Activated CD8-positive, alpha-beta memory T cell treated with anti-CD3 and anti-CD28 coated beads, Interleukin-2, amount 50 U/mL, for 4 hours (primary cell): ENCODE data around the gene PLPP4.

Experiments
- DNase-seq: peaks from one replicate; pipeline ENCODE4 v3.0.0-alpha.2; 2020

PLPP4 gene

DNA sequence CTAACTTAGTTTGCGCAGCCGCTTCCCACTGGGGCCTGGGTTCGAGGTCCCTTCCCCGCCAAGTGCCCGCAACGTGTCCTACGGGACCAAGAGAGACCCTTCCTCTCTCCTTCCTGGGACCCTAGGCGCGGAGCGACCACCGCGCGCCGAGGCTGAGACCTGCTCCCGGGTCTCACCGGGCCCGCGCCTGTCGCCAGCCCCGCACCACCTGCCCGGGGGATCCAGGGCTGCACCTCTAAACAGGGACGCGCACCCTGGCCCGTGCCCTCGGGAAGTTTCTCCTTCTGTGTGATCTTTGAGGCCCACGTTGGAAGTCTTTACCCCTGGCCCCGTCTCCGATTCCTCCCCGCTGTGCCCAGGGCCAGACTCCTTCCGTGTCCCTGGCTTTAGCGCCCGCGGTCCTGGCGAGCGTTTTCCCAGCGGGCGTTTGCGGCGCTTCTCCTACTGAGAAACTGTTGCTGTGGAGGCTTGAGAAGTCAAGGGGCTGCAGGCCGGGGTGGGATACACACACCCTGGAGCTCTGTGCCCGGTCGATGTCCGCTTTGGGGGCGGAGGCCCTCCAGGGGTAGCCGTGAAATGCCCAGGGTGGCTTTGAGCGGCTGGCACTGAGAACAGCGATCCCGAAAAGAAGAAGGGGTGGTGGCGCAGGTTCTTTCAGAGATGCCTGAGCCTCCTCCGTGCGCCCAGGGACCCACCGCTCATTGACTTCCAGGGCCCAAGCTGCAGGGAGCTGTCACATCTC lies 575 bp downstream of the PLPP4 start:
- DNase-seq, result no peak

DNA sequence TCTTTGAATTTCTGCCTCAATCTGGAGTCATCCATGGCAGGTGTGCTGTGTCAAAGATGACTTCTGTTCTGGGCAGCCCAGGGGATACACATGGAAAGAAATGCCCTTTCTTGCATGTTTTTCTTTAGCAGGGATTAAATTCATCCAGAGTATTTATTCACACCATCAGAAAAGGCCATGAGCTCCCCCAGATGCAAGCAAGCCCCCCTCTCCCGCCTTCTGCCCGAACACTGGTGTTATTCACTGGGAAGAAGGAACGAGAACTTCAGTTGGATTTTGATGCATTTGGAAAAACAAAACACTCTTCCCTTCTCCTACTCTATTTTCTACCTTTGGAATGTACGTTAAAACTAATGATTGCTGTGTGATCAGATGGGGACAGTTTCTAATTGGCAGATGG lies 1.4 kb downstream of the PLPP4 start:
- DNase-seq, result no peak

DNA sequence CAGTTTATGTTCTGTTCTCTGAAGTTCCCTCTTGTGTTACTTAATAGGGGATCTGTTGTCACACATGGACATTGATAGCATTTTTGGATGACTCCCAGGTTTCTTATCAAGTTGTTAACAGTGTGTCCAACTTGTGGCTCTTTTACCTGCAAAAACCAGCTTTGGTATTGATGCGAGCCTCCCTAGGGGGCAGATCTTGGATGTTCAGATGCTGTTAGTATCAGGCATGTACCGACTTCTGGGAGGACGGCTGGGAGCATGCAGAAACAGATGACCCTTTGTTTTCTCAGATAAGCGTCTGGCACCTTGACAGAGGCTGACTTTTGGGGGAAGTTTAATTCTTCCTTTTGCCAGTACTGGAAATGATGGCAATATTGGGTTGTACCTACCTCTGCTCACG lies 2.2 kb downstream of the PLPP4 start:
- DNase-seq, result no peak

DNA sequence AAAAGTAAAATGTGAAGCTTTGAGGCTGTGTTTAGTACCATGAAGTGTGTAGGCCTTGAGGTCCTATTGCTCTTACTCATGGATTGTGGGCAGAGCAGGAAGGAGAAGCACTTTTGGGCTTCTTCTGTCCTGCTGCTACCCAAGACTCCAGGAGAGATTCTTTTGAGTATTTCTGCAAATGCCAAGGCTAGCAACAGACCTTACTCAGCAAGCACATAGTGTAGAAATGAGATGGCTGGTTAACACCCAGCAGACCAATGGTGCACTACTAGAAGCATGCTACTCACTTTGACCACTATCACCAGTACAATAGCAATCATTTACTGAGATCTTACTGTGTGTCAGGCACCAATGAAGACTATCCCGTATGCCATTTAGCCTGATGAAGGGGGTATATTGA lies 3.2 kb downstream of the PLPP4 start:
- no peak for DNase-seq

DNA sequence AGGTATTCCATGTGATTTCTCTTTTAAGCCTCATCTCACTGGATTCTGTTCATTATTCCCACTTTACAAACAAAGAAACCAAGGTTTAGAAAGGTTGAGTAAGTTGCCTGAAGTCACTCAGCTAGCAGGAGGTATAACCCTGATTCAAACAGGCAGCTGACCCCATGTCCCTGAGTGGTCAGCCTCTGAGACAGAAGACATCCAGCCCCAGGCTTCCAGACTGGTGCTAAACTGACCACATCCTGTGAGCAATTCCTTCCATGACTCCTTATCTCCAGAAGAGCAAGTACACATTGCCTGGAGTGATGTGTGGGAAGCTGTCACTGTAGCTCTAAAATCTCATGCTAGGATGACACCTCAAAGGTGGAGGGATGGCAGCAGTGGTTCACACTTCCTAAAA lies 3.7 kb downstream of the PLPP4 start:
- DNase-seq, result no peak

DNA sequence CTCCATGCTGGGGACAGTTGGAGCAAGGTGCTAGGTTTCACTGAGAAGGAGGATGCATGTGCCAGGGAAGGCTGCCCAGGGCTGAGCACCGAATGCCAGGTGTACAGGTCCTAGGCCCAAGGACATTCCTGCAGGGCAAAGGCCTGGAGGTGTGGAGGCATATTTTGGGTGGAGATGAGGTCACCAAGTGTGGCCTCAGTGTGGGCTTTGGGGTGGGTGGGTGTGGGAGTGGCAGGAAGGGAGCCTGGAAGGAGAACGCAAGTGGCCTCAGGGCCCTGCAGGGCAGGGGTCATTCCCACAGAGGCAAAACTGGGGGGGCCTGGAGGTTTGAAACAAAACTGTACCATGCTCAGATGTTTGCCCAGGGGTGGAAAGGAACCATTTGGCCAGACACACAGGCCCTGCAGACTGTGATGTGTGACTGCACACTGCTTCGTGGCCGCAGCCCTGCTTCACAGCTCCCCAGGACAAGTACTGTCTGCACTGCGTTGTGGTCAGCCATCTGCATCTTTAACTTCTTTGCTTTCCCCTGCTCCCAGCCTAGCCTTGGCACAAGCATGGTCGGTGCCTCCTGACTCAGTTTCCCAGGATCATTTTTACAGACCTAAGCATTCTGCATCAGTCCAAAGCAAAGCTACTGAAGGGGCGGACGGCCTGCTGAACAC lies 5.1 kb downstream of the PLPP4 start:
- DNase-seq, result no peak

DNA sequence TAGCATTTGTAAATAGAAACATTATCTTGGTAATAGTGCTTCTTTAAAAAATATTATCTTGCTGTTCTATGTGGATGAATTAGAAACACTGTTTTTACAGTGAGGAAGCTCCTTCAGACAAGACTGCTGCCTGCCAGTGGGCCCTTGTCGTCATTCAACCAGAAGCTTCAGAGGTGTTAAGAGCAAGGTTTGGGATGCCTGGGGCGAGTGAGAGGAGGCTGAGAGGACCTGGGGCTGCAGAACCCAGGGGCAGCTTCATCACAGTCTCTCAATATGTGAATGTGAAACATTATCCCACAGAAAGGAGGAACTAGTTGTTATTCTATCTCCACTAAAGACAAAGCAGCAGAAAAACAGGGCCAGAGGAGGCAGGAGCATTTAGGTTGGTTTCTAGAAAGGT lies 8.1 kb downstream of the PLPP4 start:
- DNase-seq, result no peak

DNA sequence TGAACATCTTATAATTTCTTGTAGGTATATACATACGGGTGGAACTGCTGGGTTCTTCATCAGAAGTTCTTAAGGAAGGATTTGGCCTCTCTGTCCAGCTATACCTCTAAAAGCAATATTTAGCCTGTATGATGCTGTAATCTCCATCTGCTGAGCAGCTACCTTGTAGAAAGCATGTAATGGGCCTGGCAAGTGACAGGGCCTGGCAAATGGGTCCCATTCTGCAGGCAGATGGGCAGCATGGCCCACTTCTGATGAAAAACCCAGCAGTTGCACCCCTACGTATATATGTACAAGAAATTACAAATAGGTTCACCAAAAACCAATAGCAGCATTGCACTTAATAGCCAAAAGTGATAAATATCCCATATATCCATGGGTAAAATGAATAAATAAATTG lies 9.0 kb downstream of the PLPP4 start:
- no peak for DNase-seq

DNA sequence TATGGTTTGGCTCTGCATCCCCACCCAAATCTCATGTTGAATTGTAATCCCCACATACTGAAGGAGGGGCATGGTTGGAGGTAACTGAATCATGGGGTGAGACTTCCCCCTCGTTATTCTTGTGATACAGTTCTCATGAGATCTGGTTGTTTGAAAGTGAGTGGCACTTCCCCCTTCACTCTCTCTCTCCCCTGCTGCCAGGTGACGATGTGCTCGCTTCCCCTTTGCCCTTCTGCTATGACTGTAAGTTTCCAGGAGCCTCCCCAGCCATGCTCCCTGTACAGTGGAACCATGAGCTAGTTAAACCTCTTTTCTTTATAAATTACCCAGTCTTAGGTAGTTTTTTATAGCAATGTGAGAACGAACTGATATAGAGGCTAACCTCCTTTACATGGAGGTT lies 16.6 kb downstream of the PLPP4 start:
- no peak for DNase-seq

DNA sequence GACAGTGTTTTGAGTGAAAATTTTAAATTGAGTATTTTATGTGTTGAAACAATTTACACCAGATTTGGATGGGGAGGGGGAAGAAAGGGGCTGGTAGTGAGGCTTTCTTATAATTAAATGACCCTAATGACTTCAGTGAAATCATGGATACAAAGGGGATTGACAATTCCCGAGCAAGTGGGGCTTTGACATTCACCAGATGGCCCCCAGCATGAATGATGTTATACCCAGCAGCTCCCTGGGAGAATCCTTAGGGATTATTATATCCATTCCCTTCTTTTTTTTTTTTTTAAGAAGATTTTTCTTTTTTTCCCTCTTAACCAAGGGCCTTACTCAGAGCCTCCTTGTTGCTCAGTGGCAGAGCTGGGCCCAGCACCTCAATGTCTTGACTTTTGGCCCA lies 17.9 kb downstream of the PLPP4 start:
- DNase-seq, result no peak

DNA sequence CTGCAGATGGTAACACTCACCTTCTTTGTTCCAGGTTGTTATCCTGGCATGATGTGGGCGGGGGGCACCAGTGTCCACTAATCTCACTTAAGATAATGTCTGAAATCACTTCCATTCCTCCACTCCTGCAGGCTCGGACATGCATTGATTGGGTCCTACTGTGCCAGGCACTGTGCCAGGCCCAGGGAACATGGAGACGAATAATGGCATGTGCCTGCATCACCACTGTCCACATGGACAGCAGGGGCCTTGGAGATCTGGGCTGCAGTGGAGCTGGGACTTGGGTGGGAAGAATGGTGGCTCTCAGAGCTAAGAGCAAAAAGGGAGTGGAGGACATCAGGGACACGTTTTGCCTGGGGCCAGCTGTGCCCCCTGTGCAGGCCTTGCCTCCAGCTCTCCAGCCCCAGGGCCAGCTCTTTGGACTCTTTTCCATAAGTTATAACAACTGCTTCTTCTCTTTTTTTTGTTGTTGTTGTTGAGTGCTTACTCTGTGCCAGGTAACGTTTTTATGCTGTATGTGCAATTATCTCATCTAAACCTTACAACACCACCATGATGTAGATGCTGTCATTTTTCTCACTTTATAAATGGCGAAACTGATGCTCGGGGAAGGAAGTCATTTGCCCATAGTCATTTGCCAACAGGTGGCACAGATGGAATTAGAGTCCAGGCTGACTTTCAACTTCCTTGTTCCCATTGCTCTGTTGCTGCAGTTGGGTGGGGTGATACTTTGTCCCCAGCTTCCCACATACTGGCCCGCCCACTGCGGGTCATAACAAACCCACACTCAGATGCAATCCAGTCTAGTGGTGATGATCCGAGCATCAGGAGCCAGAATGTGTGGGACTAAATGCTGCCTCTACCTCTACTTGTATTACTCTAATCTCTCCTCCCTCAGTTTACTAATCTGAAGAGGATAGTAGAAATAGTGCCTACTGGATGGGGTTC lies 19.1 kb downstream of the PLPP4 start:
- no peak for DNase-seq

DNA sequence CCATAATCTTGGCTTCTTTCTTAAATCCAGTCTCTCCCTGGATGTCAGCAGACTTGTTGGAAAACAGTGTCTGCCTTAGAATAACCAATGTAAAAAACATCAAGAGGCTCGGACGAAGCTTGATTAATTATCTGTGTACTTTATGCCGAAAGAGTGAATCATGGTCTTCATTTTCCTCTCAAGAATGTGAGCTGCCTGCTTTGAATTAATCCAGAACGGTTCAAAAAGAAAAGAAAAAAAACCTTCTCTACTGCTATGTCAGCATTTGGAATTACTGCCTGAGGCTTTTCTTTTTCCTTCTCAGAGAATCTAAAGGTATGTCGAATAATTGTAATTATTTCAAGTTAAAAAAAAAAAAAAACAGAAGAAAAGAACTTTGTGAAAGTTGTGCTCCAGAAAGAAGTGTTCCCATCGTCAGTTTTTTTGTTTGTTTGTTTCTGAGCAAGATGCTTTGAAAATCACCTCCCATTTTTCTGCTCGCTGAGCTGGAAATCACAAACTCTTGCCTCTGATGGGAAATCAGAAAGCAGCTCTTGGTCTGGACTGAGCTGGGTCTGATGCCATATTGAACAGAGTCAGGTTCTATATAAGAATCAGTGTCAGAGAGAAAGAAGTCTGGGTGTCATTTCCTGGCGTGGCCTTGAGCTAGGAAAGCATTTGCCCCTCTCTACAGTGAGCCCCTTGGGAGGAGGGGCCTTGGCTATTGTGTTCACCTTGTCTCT lies 20.2 kb downstream of the PLPP4 start:
- DNase-seq, result no peak

DNA sequence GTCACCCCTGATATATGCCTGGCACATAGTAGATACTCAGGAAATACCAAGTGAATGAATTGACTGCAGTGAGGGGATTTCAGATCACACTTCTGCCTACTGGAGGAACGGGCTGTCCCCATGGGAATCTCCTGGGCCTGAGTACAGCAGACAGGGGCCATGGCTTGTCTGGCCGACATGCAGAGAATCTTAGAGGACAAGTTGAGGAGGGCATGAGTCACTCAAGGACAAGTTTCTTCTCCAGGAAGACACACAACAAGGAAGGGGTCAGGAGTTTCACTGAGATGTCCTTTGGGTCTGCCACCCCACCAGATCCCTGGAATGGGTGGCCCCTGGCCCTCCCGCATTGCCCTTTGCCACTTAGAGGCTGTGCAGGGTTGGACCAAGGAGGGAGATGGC lies 20.7 kb downstream of the PLPP4 start:
- DNase-seq, result no peak

DNA sequence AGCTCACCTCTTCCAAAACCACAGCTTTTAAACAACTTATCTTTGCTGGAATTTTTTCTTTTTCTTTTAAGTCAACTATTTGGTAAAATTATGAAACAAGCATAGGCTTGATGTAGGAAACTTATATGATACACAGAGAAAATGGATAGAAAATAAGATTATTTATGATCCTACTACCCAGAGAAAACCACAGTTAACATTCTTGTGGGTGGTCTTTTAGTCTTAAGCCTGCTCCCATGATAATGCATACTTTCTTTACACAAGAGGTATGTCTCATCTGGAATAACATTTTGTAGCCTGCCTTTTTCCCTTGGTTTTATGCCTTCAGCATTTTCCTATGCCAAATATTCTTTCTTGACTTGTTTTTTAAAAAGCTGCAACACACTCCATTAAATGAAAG lies 21.4 kb downstream of the PLPP4 start:
- DNase-seq, result no peak

DNA sequence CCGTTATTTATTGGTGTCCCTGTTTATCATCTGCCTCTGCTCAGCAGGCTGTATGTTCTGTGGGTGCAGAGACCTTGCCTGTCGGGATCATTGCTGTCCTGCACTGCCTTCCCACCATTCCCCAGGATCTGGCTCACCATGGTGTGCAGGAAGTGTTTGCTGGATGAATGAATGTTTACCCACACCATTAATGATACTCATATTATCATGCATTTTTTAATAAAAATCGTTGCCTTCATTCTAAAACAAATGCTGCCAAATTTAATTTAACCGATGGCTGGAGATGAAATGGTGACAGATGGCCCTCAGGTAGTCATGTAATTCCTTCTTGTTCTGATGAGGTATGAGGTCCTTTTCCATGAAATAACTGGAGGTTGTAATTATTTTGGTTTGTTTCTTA lies 22.5 kb downstream of the PLPP4 start:
- no peak for DNase-seq

DNA sequence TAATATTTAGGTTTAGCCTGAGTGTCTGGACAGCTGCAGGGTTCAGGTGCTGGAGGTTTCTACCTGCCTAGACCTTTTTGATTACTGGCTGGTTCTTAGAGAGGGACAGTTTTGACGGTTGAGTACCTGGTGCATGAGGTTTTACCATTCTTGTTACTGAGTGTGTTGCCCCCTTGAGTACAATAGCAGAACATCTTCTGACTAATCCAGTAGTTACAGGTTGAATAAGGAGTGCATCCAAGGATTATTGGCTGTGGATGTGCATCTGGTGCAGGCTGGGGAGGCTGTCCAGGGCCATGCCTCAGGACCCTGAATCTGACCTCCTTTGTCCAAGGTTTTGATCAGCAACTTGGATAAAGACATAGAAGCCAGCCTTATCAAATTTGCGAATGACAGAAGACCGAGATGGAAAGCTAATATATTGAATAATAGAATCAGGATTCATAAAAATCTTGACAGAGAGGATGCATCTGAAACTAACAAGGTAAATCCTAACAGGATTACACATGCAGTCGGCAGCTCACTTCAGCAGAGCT lies 23.1 kb downstream of the PLPP4 start:
- no peak for DNase-seq

DNA sequence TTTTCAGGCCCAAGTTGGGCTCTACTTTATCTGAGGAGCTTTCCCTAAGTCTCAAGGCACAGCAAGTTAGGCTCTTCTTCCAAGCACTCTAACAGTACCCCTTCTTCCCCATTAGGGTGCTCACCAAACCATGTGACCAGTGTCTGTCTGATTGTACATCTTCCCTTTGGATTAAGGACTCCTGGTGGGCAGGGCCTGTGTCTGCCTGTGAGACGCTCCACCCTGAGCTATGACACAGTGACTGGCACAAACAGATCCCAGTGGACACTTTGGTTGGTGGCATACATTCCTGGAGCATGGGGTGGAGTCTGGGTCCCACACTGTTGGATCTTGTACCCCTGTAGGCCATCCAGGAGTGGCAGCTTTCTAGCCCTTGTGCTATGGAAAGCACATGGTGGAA lies 23.8 kb downstream of the PLPP4 start:
- no peak for DNase-seq

DNA sequence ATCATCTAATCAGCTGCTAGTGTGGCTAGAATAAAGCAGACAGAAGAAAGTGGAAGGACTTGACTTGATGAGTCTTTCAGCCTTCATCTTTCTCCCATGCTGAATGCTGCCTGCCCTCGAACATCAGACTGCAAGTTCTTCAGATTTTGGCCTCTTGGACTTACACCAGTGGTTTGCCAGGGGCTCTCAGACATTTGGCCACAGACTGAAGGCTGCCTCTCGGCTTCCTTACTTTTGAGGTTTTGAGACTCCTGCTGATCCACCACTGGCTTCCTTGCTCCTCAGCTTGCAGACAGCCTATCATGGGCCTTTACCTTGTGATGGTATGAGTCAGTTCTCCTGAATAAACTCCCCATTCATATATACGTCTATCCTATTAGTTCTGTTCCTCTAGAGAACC lies 26.0 kb downstream of the PLPP4 start:
- DNase-seq, result no peak

DNA sequence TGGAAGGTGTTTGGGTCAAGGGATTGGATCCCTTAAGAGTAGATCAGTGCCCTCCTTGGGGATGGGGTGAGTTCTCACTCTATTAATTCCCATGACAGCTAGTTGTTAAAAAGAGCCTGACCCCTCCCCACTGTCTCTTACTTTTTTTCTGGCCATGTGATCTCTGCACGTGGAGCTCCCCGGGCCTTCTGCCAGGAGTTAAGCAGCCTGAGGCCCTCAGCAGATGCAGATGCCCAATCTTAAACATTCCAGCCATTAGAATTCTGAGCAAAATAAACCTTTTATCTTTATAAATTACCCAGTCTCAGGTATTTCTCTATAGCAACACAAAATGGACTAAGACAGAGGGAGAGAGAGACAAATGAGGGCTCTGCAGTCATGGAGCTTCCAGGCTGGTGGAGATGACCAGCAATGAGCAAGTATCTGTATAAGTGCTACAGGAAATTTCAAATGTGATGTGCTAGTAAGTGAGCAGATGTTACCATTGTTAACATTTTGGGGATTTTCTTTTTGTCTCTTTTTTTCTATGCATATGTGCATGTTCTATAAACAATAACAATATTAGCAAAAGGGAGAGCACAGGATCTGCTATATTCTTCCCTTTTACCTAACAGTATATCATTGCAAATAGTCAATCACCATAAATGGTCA lies 26.7 kb downstream of the PLPP4 start:
- DNase-seq, result no peak

DNA sequence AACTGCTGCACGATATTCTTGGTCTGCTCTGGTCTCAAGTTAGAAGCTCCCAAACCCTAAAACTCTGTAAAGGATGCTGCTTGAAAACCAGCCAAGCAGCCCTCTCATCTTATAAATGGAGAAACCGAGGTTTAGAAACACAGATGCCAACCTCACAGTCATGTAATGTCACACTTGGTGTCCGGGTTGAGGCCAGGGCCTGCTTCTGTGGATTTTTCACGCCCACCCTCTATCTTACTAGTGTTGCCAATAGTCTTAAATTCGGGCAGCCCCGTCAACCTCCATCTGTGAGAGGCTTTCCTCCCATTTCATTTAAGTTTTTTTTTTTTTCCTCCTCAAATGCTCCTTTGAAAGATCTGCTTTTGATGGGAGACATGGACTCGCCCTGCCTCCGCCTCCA lies 28.9 kb downstream of the PLPP4 start:
- no peak for DNase-seq

DNA sequence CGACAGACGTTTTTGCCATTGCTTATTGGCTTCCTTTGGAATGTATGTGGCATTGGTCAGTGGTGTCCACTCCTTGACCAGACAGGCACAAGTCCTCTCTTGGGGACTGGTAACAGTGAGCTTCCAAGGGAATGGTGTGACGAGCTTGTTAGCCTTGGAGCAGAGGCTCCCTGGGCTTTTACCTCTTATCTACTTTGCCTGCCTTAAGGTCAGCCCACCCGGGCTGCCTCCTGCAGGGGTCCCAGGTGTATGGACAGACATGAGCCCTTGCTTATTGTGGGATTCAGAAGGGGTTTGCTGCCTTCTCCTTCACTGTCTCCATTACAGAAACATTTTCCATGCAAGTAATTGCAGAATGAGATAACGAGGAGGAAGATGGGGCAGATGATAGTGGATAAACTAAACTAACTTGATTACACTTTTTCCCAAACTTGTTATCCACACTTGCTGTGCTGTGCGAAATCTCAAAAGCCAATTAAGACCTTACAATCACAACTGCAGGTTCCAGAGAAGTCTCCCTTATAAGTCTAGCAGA lies 29.7 kb downstream of the PLPP4 start:
- no peak for DNase-seq

DNA sequence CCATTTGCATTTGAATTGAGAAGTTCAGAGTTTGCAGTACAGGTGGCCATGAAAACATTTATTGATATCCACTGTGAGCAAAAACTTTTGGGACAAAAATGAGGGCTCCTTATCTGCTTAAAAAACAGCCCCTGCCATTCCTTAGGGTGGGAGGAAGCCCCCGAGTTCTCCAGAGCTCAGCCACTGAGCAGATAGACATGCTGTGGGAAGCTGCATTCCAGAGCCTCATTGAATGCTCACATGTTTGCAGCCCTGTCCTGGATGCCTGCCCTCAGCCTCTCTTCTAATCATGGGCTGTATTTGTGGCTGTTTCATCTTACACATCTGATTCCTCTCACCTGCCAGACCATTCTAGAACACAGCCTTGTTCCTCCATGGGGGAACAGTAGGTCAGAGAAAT lies 33.3 kb downstream of the PLPP4 start:
- DNase-seq, result no peak
